Esophagus muscularis mucosa (tissue), 3 donors: ENCODE data around the gene ATRIP.

Source experiments
- CTCF ChIP-seq, 3 experiments: fragments of 200-600 bp in 2 of 3; fragments of 450-650 bp in 1 of 3; sonication (generic) in 2 of 3; IDR thresholded peaks; one replicate each; pipeline ENCODE4 v1.5.1; 2017 to 2019; ENCODE audit warnings: antibody characterized with exemption in 3 of 3, mild to moderate bottlenecking in 2 of 3, moderate library complexity in 1 of 3
- POLR2A ChIP-seq: fragments of 450-650 bp; IDR thresholded peaks from one replicate; pipeline ENCODE4 v1.6.1; 2017; ENCODE audit warnings: antibody characterized with exemption, moderate library complexity, mild to moderate bottlenecking, low read depth

- TF ChIP-seq POLR2A: no peak
- TF ChIP-seq CTCF (IDR thresholded peaks at IDR 0.05): no peak
Measured at GRCh38 chr3:48397767-48398681, 48.5 kb upstream of the ATRIP start.
